ENCODE measurements around the gene OLFML1. TPM values are rescaled to one million over a fixed set of nuclear protein-coding genes. Genes with fewer than 3 reads are reported as not detected.

The OLFML1 gene
- total RNA-seq, 6 experiments from 2014 or later = 2.2 to 5.5 (median 3.0) TPM

DNA sequence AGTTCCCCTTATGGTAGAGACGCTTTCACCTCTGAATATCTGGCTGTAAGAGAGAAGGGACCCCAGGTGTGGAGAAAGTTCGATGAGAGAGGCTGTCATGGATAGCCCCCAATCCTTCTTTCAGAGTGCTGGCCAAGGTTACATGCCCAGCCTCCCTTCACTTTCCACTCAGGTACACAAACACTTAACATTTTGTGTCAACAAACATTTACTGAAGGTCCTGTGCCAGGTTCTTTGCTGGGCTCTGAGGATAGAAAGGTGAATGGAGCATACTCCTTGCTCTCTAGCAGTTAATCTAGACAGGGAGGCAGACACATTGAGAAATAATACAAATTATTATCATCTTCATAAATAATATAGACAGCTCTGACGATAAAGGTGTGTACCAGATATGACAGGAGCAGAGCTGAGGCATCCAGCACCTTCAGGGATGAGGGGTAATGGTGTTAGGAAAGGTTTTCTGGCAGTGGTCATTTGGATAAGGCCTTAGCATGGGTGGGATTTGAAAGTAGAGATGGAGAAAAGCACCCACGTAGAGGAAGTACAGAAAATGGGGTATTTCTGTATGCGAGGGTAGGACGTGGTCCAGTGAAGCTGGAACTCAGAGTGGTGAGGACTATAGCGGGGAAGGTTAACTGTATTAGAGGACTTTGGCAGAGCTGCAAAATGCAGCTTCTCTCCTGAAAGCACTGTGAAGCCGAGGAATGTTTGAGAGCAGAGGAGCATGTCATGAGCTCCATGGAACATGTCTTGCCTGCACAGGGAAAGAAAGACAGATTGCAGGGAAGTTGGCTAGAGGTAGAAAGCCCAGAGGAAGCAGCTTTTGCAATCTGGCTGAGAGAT, 48.1 kb downstream of the OLFML1 start:
- TF ChIP-seq, protein P1, sequence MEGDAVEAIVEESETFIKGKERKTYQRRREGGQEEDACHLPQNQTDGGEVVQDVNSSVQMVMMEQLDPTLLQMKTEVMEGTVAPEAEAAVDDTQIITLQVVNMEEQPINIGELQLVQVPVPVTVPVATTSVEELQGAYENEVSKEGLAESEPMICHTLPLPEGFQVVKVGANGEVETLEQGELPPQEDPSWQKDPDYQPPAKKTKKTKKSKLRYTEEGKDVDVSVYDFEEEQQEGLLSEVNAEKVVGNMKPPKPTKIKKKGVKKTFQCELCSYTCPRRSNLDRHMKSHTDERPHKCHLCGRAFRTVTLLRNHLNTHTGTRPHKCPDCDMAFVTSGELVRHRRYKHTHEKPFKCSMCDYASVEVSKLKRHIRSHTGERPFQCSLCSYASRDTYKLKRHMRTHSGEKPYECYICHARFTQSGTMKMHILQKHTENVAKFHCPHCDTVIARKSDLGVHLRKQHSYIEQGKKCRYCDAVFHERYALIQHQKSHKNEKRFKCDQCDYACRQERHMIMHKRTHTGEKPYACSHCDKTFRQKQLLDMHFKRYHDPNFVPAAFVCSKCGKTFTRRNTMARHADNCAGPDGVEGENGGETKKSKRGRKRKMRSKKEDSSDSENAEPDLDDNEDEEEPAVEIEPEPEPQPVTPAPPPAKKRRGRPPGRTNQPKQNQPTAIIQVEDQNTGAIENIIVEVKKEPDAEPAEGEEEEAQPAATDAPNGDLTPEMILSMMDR (IDR thresholded peaks at IDR 0.05) = no peak
- TF ChIP-seq POLR2A (IDR thresholded peaks at IDR 0.05) = no peak
- intact Hi-C loops (cut with DNase I) = no loop called here
- WGBS (ENCODE audit: insufficient coverage, low coverage, low lambda C conversion rate, missing lambda C conversion rate) = 67% methylated on average over 8 of the region's 8 CpGs
- Histone ChIP-seq H3K4me1 (peaks cover 0 to 31% (median 13%) of the 10 kb centered on the region in 4 donors), H3K9me3 (no peaks in the 10 kb centered on the region), H3K4me3 (no peak overlapping the region), H3K36me3 (no peaks in the 10 kb centered on the region), H3K27ac (peak overlapping the region in 1 of 3 donors; percentile 7), H3K27me3 (no peaks in the 10 kb centered on the region)
- DNase-seq (no peak), ATAC-seq (peak; percentile 42 to 64 (median 62))

DNA sequence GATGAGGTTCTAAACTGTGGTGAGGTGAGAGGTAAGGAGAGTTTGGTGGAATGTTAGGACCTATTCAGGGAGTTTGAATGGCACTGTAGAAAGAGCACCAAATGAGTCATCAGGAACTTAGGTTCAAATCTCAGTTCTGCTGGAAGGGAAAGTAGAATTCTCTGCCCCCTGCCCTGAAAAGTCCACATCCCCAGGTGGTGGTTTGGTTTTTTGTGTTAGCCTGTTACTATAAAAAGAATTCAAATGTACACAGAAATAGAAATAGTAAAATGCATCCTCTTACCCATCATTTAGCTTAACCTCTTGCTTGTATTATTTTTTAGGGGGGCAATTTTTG, 48.7 kb downstream of the OLFML1 start:
- ATAC-seq = peak in 1 of 4 donors; percentile 41
- Histone ChIP-seq H3K36me3 (no peaks in the 10 kb centered on the region), H3K4me1 (peaks cover 0 to 35% (median 13%) of the 10 kb centered on the region in 4 donors), H3K9me3 (no peaks in the 10 kb centered on the region), H3K4me3 (no peak overlapping the region), H3K27ac (no peak overlapping the region), H3K27me3 (no peaks in the 10 kb centered on the region)
- intact Hi-C loops (cut with DNase I) = no loop called here
- no peak for TF ChIP-seq POLR2A (IDR thresholded peaks at IDR 0.05)
- TF ChIP-seq, protein P1 (IDR thresholded peaks at IDR 0.05) = no peak
- no peak for DNase-seq

DNA sequence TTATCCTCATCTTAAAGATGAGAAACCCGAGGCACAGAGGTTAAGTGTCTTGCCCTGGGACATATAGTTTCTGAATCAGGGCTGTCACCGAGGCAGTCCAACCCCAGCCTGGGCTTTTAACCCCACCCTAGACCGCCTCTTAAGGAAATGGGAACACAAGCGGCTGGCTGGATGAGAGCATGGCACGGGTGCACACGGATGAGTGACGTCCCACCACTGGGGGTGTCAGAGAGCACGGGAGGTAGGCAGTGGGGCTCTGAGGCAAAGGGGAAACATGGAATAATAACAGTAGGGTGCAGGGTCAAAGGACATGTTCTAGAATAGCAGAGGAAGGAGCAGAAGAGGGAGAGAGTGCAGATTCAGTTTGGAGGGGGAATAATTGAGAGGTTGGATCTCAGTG, 50.8 kb downstream of the OLFML1 start:
- DNase-seq (peak in 1 of 3 donors; percentile 37), ATAC-seq (no peak)
- H3K36me3 ChIP-seq = no peaks in the 10 kb centered on the region
- no peak overlapping the region for H3K4me3 ChIP-seq
- H3K9me3 ChIP-seq = no peaks in the 10 kb centered on the region
- WGBS (ENCODE audit: insufficient coverage, low coverage, low lambda C conversion rate, missing lambda C conversion rate) = 50% methylated on average over 6 of the region's 8 CpGs
- no peaks in the 10 kb centered on the region for H3K27me3 ChIP-seq
- no peak overlapping the region for H3K27ac ChIP-seq
- TF ChIP-seq POLR2A (IDR thresholded peaks at IDR 0.05) = no peak
- TF ChIP-seq, protein P1 (IDR thresholded peaks at IDR 0.05) = peak in 1 of 4 donors; percentile 11
- intact Hi-C loops (cut with DNase I) = no loop called here
- H3K4me1 ChIP-seq = peaks cover 0 to 26% (median 9%) of the 10 kb centered on the region in 4 donors

DNA sequence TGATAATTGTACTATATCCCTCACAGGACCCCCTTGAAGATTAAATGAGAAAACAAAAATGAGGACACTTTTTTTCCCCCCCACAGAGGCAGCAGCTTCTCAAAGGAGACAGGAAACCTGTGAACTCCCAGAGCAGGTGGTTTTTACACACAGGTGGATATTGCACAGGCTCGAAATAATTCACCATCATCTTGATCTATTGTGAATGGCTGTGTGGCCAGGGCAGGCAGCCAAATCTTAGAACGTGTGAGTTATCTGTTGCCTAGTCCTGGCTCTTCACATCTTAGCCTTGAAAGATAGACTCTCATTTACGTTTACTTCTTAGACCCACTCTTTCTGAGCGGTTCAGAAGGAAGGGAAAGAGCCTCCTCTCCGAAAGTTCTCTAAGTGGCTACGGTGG, 52.0 kb downstream of the OLFML1 start:
- no peaks in the 10 kb centered on the region for H3K36me3 ChIP-seq
- no peaks in the 10 kb centered on the region for H3K9me3 ChIP-seq
- no peak overlapping the region for H3K4me3 ChIP-seq
- H3K27ac ChIP-seq = no peak overlapping the region
- intact Hi-C loops (cut with DNase I) = no loop called here
- TF ChIP-seq, protein P1 (IDR thresholded peaks at IDR 0.05) = no peak
- TF ChIP-seq POLR2A (IDR thresholded peaks at IDR 0.05) = no peak
- ATAC-seq (no peak), DNase-seq (peak in 1 of 3 donors; percentile 37)
- no peaks in the 10 kb centered on the region for H3K27me3 ChIP-seq
- H3K4me1 ChIP-seq = peaks cover 0 to 21% (median 7%) of the 10 kb centered on the region in 4 donors
- WGBS (ENCODE audit: insufficient coverage, low coverage, low lambda C conversion rate, missing lambda C conversion rate) = 38% methylated on average over 2 of the region's 6 CpGs

Measured in right lobe of liver (tissue), 6 donors.